SK-N-MC (cell line): ENCODE measurements around the gene CPB1.

Source experiments
- EZH2 ChIP-seq: fragments of 200-600 bp; sonication (generic); IDR thresholded peaks from one replicate; pipeline ENCODE4 v1.6.1; 2017; ENCODE audit warnings: antibody characterized with exemption
- POLR2AphosphoS5 ChIP-seq: IDR thresholded peaks from 2 replicates; pipeline ENCODE4 v1.6.1; 2012; ENCODE audit warnings: mild to moderate bottlenecking, low read depth, low read length, borderline replicate concordance

DNA sequence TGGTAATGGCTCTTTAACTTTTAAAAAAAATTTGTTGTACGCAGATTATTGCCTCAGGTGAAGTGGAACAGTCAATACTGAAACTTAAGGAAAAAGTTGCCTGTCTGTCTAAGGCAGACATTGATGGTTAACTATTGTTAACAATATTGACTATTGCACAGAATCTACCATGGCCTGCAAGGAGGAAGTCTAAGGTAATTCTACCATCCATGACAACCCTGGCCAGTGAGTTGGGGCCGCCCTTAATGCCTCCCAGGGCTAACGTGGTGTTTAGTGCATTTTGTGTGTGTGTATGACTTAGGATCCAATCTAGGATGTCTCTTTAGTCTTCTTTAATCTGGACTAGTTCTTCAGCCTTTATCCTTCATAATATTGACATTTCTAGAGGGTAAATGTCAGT lies 2.1 kb upstream of the CPB1 start:
- TF ChIP-seq EZH2 (no peak), POLR2AphosphoS5 (no peak)
